ENCODE measurements around the gene DEFB108B.
"Not testable (repeated sequence)": the region's sequence is repeated elsewhere in the genome, so short reads cannot be mapped to it uniquely, and the experiment has no call there.

- not testable (repeated sequence) for TF ChIP-seq CTCF (IDR thresholded peaks at IDR 0.05; ENCODE audit: low read depth, low read length, missing input control); YY1 (IDR thresholded peaks at IDR 0.05); MAX (IDR thresholded peaks at IDR 0.05); HNF4G (IDR thresholded peaks at IDR 0.05); JUND (IDR thresholded peaks at IDR 0.05); ATF3 (IDR thresholded peaks at IDR 0.05); GABPA (IDR thresholded peaks at IDR 0.05 in 1 of 2, conservative IDR thresholded peaks at IDR 0.05 in 1 of 2); HNF4A (conservative IDR thresholded peaks at IDR 0.05); RAD21 (IDR thresholded peaks at IDR 0.05); FOXA1 (IDR thresholded peaks at IDR 0.05); TAF1 (conservative IDR thresholded peaks at IDR 0.05); EGR1 (IDR thresholded peaks at IDR 0.05; ENCODE audit: low read depth in 2 of 2); RXRA (IDR thresholded peaks at IDR 0.05); REST (IDR thresholded peaks at IDR 0.05)
Measured at GRCh38 chr11:71801026-71801425, 32.0 kb upstream of the DEFB108B start.

Data from liver (tissue), 3 donors.